ENCODE data around the gene ANP32A.

The ANP32A gene

GRCh38 chr15:68819495-68820294 lies 1.0 kb downstream of the ANP32A start:
- peak overlapping the region; percentile 87 for H3K27ac ChIP-seq
- no peak for TF ChIP-seq CTCF (IDR thresholded peaks at IDR 0.05)

GRCh38 chr15:68818769-68819494 lies 1.8 kb downstream of the ANP32A start:
- peak overlapping the region; percentile 87 for H3K27ac ChIP-seq
- TF ChIP-seq CTCF (IDR thresholded peaks at IDR 0.05) (no peak), ZFX (IDR thresholded peaks at IDR 0.05; ENCODE audit: borderline replicate concordance) (no peak)

- H3K27ac ChIP-seq: peak overlapping the region; percentile 87
- TF ChIP-seq CTCF (IDR thresholded peaks at IDR 0.05) (no peak), ZFX (IDR thresholded peaks at IDR 0.05; ENCODE audit: borderline replicate concordance) (no peak)
These were observed 2.5 kb downstream of the ANP32A start for GRCh38 chr15:68818066-68818768.

- H3K27ac ChIP-seq: peak overlapping the region; percentile 87
- TF ChIP-seq CTCF (IDR thresholded peaks at IDR 0.05): no peak
- no peak for TF ChIP-seq ZFX (IDR thresholded peaks at IDR 0.05; ENCODE audit: borderline replicate concordance)
These were observed 3.2 kb downstream of the ANP32A start for GRCh38 chr15:68817304-68818065.

- H3K27ac ChIP-seq: peak overlapping the region; percentile 87
- TF ChIP-seq CTCF (IDR thresholded peaks at IDR 0.05) (no peak), ZFX (IDR thresholded peaks at IDR 0.05; ENCODE audit: borderline replicate concordance) (no peak)
These were observed 3.8 kb downstream of the ANP32A start for GRCh38 chr15:68816795-68817303.

GRCh38 chr15:68816158-68816557 lies 4.5 kb downstream of the ANP32A start:
- TF ChIP-seq ZFX (IDR thresholded peaks at IDR 0.05; ENCODE audit: borderline replicate concordance): no peak
- no peak for TF ChIP-seq CTCF (IDR thresholded peaks at IDR 0.05)
- H3K27ac ChIP-seq: peak overlapping the region; percentile 87
